DMS 273 treated with DMSO at 0.1 percent for 48 hours (cell line): ENCODE data around the gene ITPR3.
"Not testable (repeated sequence)": the region's sequence is repeated elsewhere in the genome, so short reads cannot be mapped to it uniquely, and the experiment has no call there.

Experiments used
- DNase-seq: peaks from one replicate; lab custom pipeline; 2025; lab: John Stamatoyannopoulos, UW

The ITPR3 gene

GRCh38 chr6:33591424-33592032, 29.6 kb upstream of the ITPR3 start:
- no peak for DNase-seq

GRCh38 chr6:33592280-33592594, 28.9 kb upstream of the ITPR3 start:
- DNase-seq = no peak

- DNase-seq = no peak
Measured at GRCh38 chr6:33592595-33593413, 28.3 kb upstream of the ITPR3 start.

GRCh38 chr6:33593414-33593727, 27.8 kb upstream of the ITPR3 start:
- no peak for DNase-seq

- no peak for DNase-seq
Measured at GRCh38 chr6:33595001-33595846, 25.9 kb upstream of the ITPR3 start.

GRCh38 chr6:33596894-33597293, 24.2 kb upstream of the ITPR3 start:
- not testable (repeated sequence) for DNase-seq

- DNase-seq = no peak
Measured at GRCh38 chr6:33597551-33598322, 23.4 kb upstream of the ITPR3 start.

- DNase-seq = no peak
Measured at GRCh38 chr6:33599413-33599938, 21.6 kb upstream of the ITPR3 start.

GRCh38 chr6:33600761-33601160, 20.4 kb upstream of the ITPR3 start:
- no peak for DNase-seq

- no peak for DNase-seq
Measured at GRCh38 chr6:33602180-33602579, 18.9 kb upstream of the ITPR3 start.

- DNase-seq = no peak
Measured at GRCh38 chr6:33604941-33605854, 15.9 kb upstream of the ITPR3 start.

GRCh38 chr6:33606642-33607041, 14.5 kb upstream of the ITPR3 start:
- DNase-seq = no peak

GRCh38 chr6:33607126-33607783, 13.9 kb upstream of the ITPR3 start:
- DNase-seq = no peak

GRCh38 chr6:33607784-33608161, 13.3 kb upstream of the ITPR3 start:
- DNase-seq = no peak

- DNase-seq = no peak
Measured at GRCh38 chr6:33609019-33609418, 12.1 kb upstream of the ITPR3 start.

GRCh38 chr6:33609528-33609927, 11.6 kb upstream of the ITPR3 start:
- no peak for DNase-seq

- no peak for DNase-seq
Measured at GRCh38 chr6:33610067-33610466, 11.1 kb upstream of the ITPR3 start.

- DNase-seq = no peak
Measured at GRCh38 chr6:33610779-33611732, 10.1 kb upstream of the ITPR3 start.

- DNase-seq = no peak
Measured at GRCh38 chr6:33613146-33613794, 7.9 kb upstream of the ITPR3 start.
